HUDEP-2 (cell line): Measurements from ENCODE around the gene PREX1.
"Not testable (repeated sequence)": the region's sequence is repeated elsewhere in the genome, so short reads cannot be mapped to it uniquely, and the experiment has no call there.

ENCODE experiments used
- DNase-seq, 76 experiments: peaks; one replicate each; lab custom pipeline; 2025; ENCODE audit not compliant: unreplicated experiment in 76 of 76; lab: John Stamatoyannopoulos, UW

Gene PREX1, protein sequence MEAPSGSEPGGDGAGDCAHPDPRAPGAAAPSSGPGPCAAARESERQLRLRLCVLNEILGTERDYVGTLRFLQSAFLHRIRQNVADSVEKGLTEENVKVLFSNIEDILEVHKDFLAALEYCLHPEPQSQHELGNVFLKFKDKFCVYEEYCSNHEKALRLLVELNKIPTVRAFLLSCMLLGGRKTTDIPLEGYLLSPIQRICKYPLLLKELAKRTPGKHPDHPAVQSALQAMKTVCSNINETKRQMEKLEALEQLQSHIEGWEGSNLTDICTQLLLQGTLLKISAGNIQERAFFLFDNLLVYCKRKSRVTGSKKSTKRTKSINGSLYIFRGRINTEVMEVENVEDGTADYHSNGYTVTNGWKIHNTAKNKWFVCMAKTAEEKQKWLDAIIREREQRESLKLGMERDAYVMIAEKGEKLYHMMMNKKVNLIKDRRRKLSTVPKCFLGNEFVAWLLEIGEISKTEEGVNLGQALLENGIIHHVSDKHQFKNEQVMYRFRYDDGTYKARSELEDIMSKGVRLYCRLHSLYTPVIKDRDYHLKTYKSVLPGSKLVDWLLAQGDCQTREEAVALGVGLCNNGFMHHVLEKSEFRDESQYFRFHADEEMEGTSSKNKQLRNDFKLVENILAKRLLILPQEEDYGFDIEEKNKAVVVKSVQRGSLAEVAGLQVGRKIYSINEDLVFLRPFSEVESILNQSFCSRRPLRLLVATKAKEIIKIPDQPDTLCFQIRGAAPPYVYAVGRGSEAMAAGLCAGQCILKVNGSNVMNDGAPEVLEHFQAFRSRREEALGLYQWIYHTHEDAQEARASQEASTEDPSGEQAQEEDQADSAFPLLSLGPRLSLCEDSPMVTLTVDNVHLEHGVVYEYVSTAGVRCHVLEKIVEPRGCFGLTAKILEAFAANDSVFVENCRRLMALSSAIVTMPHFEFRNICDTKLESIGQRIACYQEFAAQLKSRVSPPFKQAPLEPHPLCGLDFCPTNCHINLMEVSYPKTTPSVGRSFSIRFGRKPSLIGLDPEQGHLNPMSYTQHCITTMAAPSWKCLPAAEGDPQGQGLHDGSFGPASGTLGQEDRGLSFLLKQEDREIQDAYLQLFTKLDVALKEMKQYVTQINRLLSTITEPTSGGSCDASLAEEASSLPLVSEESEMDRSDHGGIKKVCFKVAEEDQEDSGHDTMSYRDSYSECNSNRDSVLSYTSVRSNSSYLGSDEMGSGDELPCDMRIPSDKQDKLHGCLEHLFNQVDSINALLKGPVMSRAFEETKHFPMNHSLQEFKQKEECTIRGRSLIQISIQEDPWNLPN (N-terminal part only)

DNA sequence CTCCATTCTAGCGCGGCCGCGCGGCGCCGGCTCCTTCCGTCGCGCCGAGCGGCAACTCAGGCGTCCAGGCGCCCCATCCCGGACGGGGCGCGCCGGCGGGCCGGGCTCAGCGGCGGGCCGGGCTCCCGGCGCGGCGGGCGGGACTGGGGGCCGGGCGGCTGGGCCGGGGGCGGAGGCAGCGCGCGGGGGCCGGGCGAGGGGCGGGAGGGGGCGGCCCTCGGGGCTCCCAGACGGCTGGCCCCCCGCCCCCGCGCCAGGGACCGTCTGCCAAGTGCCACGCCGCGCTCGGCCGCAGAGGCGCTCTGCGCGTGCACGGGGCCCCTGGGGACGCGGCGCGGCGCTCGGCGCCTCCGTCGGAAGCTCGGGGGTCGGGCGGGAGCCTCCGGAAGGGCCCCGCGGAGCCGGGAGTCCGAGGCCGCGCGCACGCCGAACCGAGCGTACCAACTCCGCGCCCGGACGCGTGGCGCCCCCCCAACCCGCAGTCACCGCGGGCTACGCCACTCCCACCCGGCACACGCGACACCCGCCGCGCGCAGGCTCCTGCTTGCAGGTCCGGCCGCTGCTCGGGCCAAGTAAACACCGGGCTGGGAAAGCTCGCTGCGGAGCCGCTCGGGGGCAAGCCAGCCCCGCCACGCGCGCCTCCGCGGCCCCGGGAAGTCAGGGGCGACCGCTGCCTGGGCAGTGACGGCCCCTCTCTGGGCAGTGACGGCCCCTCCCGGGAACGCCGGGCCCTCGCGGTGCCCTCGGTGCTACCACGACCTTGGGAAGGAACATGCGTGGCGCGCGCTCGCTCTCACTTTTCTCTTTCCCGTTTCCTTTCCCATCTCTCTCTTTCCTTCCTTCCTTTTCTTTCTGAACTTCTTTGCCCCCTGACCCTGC lies at the start of gene PREX1:
TSS of gene PREX1 (minus strand) at position 145 of the 879 bp plus-strand sequence. CDS start at position 6, 139 bp downstream.
- DNase-seq: peak in 68 of 76 experiments; percentile 10 to 86 (median 65)

DNA sequence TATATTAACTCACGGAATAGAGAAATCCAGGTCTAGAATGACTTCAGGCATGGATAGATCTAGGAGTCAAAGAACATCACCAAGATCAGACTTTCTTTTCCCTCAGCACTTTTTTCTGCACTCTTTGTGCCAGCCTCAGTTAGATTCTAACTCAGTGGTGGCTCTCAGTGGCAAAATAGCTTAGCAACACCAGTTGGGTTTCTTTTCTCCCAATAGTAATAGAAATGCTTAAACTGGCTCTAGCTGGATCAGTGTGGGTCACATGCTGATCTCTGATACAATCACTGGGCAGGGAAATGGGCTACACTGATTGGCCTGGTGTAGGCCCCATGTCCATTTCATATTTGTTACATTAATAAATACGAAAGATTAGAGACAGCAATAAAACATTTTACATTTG lies 49.5 kb upstream of the PREX1 start:
- DNase-seq: no peak

DNA sequence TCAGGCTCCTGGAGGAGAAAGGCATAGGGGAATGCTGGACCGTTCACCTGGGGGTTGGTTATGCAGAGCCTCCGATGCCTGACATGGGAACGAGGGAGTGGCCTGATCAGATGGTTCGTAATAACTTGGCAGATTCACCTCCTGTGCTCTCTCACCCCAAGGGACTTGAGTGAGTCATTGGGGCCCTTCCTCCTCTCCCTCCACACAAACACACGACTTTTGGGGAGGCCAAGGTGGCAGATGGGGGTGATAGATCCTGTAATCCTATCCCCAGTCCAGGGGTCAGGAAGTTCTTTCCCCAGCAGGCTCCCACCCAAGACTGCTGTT lies 48.1 kb upstream of the PREX1 start:
- DNase-seq: peak in 1 of 76 experiments; percentile 16

DNA sequence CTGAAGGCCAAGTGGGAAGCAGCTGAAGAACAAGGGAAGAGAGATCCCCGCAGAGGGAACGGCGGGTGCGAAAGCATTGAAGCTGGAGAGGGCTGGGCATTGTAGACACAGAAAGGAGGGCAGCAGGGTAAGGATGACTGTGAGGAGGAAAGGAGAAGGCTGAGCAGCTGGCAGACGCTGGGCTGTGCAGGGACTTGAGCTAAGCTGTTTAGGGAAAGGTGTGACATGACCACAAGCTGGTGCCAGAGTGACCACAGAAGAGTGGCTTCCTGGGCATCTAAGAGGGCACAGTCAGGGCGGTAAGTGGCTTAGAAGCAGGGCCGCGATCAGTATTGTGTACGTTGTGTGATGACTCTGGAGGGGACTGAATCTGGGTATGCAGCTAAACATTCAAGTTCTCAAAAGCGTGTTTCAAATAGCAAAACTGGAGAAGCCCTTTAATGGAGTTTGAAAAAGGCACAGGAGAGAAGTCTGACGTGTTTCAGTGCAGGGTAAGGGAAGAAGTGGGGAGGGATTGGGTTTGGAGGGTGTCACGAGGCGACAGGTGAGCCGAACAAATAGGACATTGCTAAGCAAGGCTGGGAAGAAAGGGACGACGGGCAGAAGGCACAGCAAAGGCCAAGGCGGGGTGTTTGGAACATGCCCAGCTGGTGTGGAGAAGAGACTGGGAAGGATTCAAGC lies 47.6 kb upstream of the PREX1 start:
- no peak for DNase-seq

DNA sequence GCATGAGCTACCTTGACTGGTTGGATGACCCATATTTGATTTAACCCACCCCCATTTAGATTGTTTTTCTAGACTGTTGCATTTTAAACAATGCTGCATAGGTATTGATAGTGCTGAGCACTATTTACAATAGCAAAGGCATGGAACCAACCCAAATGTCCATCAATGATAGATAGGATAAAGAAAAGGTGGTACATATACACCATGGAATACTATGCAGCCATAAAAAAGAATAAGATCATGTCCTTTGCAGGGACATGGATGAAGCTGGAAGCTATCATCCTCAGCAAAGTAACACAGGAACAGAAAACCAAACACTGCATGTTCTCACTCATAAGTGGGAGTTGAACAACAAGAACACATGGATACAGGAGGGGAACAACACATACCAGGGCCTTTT lies 41.6 kb upstream of the PREX1 start:
- DNase-seq: not testable (repeated sequence)

DNA sequence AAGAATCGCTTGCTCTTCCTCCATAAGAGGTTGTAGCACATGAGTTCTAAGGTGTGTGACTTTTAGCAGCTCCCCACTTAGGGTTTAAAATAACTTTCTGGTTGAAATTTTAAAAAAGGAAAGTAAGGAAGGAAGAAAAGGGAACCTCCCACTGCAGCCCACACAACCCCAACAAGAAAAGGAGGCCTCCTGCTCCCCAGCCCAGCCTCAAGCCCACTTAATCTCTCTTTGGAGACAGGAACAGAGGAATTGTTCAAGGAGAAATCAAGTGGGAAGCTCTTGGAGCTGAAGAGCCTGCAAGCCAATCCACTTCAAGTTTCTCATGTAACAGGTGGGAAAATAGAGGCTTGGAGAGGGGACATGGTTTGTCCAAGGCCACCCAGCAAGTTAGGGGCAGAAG lies 39.1 kb upstream of the PREX1 start:
- DNase-seq: no peak

DNA sequence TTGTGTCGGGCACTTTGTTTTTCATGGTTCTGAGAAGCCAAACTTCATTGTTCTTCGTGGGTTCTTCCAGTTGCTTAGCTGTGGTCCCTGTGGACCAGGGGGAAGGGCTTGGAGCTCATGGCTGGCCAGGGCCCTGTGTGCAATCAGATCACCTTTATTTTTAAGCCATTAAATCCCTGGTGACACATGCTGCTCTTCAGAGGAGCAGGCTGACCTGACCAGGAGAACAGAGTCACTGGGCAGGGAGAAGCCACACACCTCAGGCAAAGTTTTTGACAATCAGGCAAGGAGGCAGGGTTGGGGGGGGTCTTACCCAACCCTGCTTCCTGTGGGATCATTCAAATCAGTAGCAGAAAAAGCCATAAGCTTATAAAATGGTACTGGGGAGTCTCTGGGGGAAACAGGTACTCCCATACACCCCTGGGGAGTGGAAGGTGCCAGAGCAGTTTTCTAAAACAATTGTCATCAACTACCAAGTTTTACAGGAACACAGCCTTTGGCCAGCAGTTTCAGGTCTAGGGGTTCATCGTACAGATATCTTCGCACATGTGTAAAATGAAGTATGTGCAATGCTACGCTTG lies 37.0 kb upstream of the PREX1 start:
- no peak for DNase-seq

DNA sequence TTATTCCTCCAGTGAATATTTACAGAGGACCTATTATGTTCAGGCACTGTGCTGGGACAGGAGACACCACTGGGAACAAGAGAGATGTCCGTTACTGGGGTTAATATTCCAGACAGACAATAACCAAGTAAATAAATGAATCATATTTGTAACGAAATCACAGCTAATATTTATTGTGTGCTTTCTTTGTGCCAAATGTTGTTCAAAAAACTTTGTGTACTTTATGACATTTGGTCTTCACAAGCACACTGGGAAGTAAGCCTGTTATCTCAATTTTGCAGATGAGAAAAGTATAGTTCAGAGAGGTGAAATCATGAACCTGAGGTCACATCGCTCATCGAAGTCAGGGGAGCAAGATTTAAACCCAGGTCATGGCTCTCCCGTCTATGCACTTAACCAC lies 36.5 kb upstream of the PREX1 start:
- DNase-seq: no peak

DNA sequence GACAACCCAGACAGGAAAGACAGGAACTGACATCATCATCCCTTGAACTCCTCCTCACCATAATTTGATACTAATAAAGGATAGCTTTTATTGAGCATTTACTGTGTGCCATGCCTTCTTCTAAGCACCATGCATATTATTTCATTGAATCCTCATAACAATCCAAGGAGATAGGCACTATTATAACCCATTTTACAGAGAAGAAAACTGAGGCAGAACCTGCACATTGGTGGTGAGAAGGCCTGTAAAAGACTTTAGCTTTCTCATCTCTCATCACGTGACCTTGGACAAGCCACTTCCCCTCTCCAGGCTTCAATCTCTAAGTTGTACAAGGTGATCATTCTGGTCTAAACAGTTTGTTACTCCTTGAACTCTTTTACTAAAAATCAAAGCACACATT lies 34.5 kb upstream of the PREX1 start:
- no peak for DNase-seq

DNA sequence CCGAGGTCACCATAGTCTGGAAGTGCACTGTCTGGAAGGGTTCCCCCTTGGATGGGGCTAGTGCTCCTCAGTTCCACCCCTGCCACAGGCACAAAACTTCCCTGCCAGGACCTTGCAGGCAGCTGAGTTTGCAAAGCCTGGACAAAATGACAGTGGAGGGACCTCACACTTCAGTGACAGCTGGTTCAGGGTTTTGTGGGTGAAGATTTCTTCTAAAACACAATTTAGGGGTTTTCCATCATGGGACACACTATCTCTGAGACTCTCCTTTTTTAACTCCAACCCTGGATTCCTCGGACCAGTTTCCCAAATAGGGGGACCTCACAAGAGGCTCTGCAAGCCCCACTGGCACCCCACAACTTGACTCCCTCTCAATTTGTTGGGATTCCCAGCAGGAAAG lies 33.6 kb upstream of the PREX1 start:
- DNase-seq: no peak

DNA sequence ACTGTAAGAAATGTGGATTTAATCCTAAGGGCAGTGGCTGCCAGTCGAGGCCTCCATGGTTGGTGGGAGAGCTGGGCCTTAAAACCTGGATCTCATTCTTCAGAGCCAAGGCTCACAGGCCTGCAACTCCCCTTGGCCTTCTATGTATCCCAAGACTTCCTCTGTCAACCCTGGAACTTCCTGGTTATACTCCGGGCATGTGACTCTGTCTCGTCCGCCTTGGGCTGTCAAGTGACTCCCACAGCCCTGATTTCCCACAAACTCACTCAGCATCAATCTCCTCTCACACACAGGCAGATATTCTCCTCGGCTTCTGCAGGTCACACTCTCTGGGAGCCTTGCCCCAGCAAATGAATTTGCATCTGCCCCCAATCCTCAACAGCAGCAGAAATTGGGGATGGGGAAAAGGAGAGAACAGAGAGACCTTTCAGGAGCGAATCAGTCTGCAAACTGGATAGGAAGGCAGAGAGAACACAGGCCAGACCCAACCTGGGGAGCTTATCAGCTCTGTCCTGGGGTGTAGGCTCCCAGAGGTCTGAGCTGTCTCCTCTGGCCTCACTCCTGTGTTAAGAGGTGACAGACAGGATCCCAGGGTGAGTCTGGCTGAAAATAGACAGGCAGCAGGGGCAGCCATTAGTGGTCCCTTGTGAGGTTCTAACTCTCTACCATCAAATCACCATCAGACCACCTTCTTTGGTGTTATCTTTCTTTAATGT lies 30.4 kb upstream of the PREX1 start:
- DNase-seq: no peak

DNA sequence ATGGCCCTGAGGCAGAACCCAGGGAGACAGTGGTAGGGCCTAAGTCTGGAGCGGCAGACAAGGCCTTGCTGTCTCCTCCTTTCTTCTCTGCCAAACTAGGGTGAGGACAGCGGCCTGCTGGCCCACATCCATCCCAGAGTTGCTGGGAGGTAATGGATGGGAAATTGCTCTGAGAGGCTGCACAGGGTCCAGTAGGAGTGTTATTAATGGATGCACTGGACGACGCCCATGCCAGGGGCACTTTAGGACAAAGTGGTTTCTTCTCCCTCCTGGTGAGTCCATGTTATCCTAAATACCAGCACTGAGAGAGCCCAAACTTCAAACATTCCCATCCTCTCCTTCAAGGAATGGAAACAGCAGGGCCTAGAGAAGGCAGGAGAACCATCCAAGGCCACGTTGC lies 28.3 kb upstream of the PREX1 start:
- no peak for DNase-seq

DNA sequence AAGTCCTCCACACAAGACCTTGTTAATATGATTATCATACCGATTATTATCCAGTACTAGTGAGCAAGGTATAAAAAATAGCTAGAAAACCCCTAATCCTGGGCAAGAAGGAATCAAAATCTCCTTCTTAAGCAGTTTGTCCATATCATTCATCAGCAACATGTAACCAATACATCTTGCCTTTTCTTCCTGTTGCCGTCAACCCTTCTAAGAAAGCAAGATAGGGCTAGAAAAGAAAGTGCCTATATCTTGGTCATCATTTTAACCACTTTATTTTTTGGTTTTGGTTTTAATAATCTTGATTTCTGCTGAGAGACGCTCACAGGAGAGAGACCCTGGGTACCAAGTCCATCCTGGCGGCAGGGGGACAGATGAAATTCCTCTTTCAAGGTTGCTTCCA lies 27.2 kb upstream of the PREX1 start:
- no peak for DNase-seq

DNA sequence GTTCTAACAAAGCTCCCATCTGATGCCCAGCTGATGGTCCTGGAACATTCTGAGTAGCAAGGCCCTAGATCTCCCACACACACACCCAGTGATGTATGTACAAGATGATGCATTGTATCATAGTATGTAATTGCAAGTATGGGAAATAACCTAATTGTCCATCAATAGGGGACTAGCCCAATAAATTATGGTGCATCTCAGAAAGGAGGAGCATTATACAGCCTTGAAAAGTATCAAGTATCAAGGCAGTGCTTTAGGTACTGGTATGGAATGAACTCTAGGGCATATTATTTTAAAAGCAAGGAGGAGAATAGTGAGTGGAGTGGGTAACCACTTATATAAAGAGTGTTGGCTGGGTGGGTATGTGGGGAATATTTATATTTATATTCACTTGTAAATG lies 24.8 kb upstream of the PREX1 start:
- no peak for DNase-seq

DNA sequence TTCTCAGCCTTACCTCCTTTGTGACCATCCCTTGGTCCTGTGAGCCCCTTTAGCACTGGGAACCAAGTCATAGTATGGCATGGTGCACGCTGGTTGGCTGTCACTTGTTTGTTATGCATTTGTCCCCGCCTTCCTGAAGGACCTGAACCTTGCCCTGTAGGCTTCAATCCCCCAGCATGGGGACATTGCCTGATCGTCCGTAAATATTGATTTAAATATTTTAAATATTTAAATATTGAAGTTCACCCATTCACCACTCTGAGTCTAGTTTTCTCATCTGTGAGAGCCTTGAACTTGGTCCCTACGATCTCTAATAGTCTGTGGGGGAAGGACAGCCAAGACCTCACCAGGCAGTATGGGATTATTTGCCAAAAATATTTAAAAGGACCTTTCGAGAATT lies 23.8 kb upstream of the PREX1 start:
- no peak for DNase-seq

DNA sequence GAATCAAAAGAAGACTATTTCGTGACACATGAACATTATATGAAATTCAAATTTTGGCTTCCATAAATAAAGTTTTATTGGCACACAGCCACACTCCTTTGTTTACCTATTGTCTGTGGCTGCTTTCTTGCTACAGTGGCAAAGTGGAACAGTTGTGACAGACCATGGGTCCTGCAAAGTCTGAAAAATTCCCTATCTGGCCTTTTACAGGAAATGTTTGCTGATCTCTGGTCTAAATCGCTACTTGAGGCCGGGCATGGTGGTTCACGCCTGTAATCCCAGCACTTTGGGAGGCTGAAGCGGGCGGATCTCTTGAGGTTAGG lies 23.1 kb upstream of the PREX1 start:
- DNase-seq: no peak

DNA sequence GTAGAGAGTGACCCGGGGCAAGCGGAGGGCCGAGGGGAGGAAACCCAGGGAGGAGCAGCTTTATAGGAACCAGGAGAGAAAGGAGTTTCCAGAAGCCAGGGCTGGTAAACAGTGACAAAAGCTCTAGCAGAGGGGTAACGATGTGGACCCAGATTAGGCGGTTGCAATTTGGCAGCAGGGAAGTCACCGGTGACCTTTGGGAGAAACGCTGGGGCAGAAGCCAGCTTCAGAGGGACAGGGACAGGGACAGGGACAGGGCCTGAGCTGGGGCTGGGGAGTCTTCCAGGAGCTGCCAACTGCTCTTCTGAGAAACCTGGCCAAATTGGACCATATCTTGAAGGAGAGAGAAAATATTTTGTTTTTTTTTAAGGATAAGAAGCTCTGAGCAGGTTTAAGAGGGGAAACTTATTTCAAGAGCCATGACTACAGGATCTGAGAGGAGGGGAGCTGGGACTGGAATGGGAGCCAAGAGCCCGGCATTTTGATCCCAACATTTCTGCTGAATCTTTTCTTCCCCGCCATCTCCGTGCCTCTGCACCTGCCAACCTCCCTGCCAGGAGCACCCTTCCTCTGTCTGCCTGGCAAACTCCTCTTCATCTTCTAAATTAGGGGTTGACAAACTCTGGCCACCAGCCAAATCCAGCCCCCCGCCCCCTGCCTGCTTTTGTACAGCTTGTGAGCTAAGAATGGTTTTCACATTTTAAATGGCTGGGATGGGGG lies 22.6 kb upstream of the PREX1 start:
- DNase-seq: no peak

DNA sequence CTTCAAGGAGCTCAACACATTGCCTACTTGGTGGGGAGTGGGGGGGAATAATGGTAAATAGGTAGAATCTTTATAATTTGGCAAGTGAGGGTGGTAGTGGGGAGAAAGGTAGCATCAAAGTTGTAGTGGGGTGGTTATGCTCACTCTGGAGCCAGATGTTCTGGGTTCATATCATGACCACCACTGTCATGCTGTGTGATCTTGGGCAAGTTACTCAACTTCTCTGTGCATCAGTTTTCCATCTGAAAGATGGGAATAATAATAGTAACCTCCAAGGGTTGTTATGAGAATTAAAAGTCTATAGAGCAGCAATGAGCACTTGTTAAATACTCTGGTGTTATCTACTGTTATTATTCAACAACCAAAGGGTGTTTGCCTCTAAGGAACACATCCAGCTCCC lies 22.0 kb upstream of the PREX1 start:
- DNase-seq: no peak
